Endodermal cell (in vitro differentiated cells): ENCODE results near the gene ALOX15B. TPM values are rescaled to one million over a fixed set of nuclear protein-coding genes. Genes with fewer than 3 reads are reported as not detected.

Source experiments
- DNase-seq: peaks from one replicate; pipeline ENCODE4 v3.0.0-alpha.2; 2017
- H3K27ac ChIP-seq: 2 replicates; pipeline ENCODE4 v1.5.1; 2013; ENCODE audit warnings: mild to moderate bottlenecking, low read depth, low read length, moderate library complexity
- H3K27me3 ChIP-seq: 2 replicates; pipeline ENCODE4 v1.6.1; 2013; ENCODE audit warnings: mild to moderate bottlenecking, low read length, moderate library complexity; ENCODE audit not compliant: insufficient read depth, control insufficient read depth, poor library complexity, severe bottlenecking
- H3K36me3 ChIP-seq: 2 replicates; pipeline ENCODE4 v1.7.0; 2013; ENCODE audit warnings: mild to moderate bottlenecking, low read length, moderate library complexity; ENCODE audit not compliant: control insufficient read depth, insufficient read depth
- H3K4me1 ChIP-seq: one replicate; pipeline ENCODE4 v1.7.0; 2013; ENCODE audit warnings: low read length; ENCODE audit not compliant: control insufficient read depth, insufficient read depth
- H3K4me3 ChIP-seq: 2 replicates; pipeline ENCODE4 v1.5.1; 2013; ENCODE audit warnings: mild to moderate bottlenecking, low read length, moderate library complexity
- H3K9ac ChIP-seq: 2 replicates; pipeline ENCODE4 v1.6.1; 2013; ENCODE audit warnings: mild to moderate bottlenecking, low read length, moderate library complexity; ENCODE audit not compliant: poor library complexity, severe bottlenecking; ENCODE audit errors: extremely low read depth
- H3K9me3 ChIP-seq: 2 replicates; pipeline ENCODE4 v1.6.1; 2013; ENCODE audit warnings: mild to moderate bottlenecking, low read length, moderate library complexity; ENCODE audit not compliant: control insufficient read depth
- H3K27ac Mint-ChIP-seq: 2 replicates; pipeline ENCODE4 v1.8.0; 2020; ENCODE audit warnings: mixed read lengths
- H3K27me3 Mint-ChIP-seq: 2 replicates; pipeline ENCODE4 v1.8.0; 2021; ENCODE audit warnings: mild to moderate bottlenecking, mixed read lengths; ENCODE audit not compliant: insufficient read depth
- H3K36me3 Mint-ChIP-seq: 2 replicates; pipeline ENCODE4 v1.8.0; 2020; ENCODE audit warnings: low read depth, mixed read lengths
- H3K4me1 Mint-ChIP-seq: 2 replicates; pipeline ENCODE4 v1.8.0; 2020; ENCODE audit warnings: mixed read lengths
- H3K4me3 Mint-ChIP-seq: 2 replicates; pipeline ENCODE4 v1.8.0; 2020; ENCODE audit warnings: mild to moderate bottlenecking, moderate library complexity, mixed read lengths
- H3K9me3 Mint-ChIP-seq: 2 replicates; pipeline ENCODE4 v1.8.0; 2020; ENCODE audit warnings: mild to moderate bottlenecking, mixed read lengths
- WGBS, 2 experiments: methylation state at CpG; one replicate each; pipeline versions ENCODE4 v1.1.5 to v1.1.7; 2013; ENCODE audit warnings: missing lambda C conversion rate in 2 of 2, mixed read lengths in 1 of 2; ENCODE audit not compliant: insufficient coverage in 1 of 2, insufficient read length in 1 of 2; 5-methylcytosine and 5-hydroxymethylcytosine counted together
- total RNA-seq, 2 donors: library from RNA; stranded (reverse); fragmentation: NEBNext Ultra II Directional in 1 of 2; extraction: Animal tissue kit (Norgen Biotek cat#: 25700) in 1 of 2; gene quantifications; 2 replicates in 1 of 2; 3 replicates in 1 of 2; pipeline ENCODE4 v1.2.1, GENCODE V29; 2021
- TF ChIP-seq, protein P1 (sequence below): fragments of 200-600 bp; sonication (generic); conservative IDR thresholded peaks from 2 replicates; pipeline ENCODE4 v1.5.0; 2021; ENCODE audit warnings: antibody characterized with exemption, mild to moderate bottlenecking

Gene ALOX15B
- total RNA-seq, 2 donors from 2014 or later: not detected

DNA sequence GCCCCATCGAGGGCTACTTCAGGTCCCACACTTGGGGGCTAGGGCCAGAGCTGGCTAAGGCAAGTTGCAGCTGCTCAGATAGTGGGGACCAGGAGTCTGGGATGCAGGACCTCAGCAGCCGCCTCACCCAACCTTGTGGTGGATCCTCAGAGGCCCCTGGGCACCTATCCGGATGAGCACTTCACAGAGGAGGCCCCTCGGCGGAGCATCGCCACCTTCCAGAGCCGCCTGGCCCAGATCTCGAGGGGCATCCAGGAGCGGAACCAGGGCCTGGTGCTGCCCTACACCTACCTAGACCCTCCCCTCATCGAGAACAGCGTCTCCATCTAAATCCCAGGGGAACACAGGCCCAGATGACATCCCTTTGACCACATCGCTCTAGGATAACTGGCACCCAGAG lies 9.4 kb downstream of the ALOX15B start:
- Histone ChIP-seq H3K4me1 (no peaks in the 10 kb centered on the region), H3K4me3 (no peak overlapping the region), H3K36me3 (no peaks in the 10 kb centered on the region), H3K27ac (no peak overlapping the region), H3K27me3 (peaks cover 36% of the 10 kb centered on the region), H3K9me3 (no peaks in the 10 kb centered on the region), H3K9ac (no peak overlapping the region)
- Mint-ChIP-seq H3K4me1 (no peaks in the 10 kb centered on the region), H3K36me3 (no peaks in the 10 kb centered on the region), H3K4me3 (no peak overlapping the region), H3K27me3 (peaks cover 60% of the 10 kb centered on the region), H3K9me3 (no peaks in the 10 kb centered on the region), H3K27ac (no peak overlapping the region)
- WGBS, 2 experiments: 92 to 93% methylated on average over 11 to 12 of the region's 12 CpGs
- DNase-seq: no peak
- TF ChIP-seq, protein P1, sequence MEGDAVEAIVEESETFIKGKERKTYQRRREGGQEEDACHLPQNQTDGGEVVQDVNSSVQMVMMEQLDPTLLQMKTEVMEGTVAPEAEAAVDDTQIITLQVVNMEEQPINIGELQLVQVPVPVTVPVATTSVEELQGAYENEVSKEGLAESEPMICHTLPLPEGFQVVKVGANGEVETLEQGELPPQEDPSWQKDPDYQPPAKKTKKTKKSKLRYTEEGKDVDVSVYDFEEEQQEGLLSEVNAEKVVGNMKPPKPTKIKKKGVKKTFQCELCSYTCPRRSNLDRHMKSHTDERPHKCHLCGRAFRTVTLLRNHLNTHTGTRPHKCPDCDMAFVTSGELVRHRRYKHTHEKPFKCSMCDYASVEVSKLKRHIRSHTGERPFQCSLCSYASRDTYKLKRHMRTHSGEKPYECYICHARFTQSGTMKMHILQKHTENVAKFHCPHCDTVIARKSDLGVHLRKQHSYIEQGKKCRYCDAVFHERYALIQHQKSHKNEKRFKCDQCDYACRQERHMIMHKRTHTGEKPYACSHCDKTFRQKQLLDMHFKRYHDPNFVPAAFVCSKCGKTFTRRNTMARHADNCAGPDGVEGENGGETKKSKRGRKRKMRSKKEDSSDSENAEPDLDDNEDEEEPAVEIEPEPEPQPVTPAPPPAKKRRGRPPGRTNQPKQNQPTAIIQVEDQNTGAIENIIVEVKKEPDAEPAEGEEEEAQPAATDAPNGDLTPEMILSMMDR: no peak

DNA sequence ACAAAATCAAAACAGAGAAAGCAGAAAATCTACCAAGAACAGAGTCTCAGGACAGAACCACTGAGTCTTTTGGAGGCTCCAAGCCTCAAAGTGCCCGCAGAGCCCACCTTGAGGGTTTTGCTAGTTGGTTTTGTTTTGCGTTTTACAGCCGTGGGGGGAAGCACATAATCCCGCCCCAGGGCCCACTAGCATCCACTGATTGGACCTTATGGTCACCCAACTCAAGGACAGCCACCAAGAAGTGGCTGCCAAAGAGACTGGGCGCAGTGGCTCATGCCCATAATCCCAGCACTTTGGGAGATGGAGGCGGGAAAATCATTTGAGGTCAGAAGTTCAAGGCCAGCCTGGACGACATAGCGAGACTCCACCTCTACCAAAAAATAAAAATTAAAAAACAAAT lies 9.9 kb downstream of the ALOX15B start:
- no peak overlapping the region for H3K27ac Mint-ChIP-seq
- H3K4me3 Mint-ChIP-seq: no peak overlapping the region
- H3K27me3 ChIP-seq: peaks cover 36% of the 10 kb centered on the region
- H3K9ac ChIP-seq: no peak overlapping the region
- no peak for DNase-seq
- H3K9me3 ChIP-seq: no peaks in the 10 kb centered on the region
- no peak overlapping the region for H3K4me3 ChIP-seq
- whole genome bisulfite sequencing, 2 experiments: 89 to 92% methylated on average over 2 to 8 of the region's 8 CpGs
- H3K27ac ChIP-seq: no peak overlapping the region
- H3K9me3 Mint-ChIP-seq: no peaks in the 10 kb centered on the region
- no peaks in the 10 kb centered on the region for H3K36me3 ChIP-seq
- no peaks in the 10 kb centered on the region for H3K36me3 Mint-ChIP-seq
- H3K27me3 Mint-ChIP-seq: peaks cover 58% of the 10 kb centered on the region
- TF ChIP-seq, protein P1: no peak
- no peaks in the 10 kb centered on the region for H3K4me1 ChIP-seq
- no peaks in the 10 kb centered on the region for H3K4me1 Mint-ChIP-seq

- H3K36me3 ChIP-seq: no peaks in the 10 kb centered on the region
- DNase-seq: no peak
- H3K4me1 ChIP-seq: peaks cover 2% of the 10 kb centered on the region
- TF ChIP-seq, protein P1: no peak
- no peaks in the 10 kb centered on the region for H3K9me3 ChIP-seq
- no peak overlapping the region for H3K9ac ChIP-seq
- H3K27ac Mint-ChIP-seq: no peak overlapping the region
- peaks cover 14% of the 10 kb centered on the region for H3K27me3 ChIP-seq
- no peak overlapping the region for H3K27ac ChIP-seq
- no peaks in the 10 kb centered on the region for H3K36me3 Mint-ChIP-seq
- no peaks in the 10 kb centered on the region for H3K9me3 Mint-ChIP-seq
- WGBS, 2 experiments: 90 to 97% methylated on average over 5 to 7 of the region's 7 CpGs
- H3K4me3 ChIP-seq: no peak overlapping the region
- H3K4me1 Mint-ChIP-seq: peaks cover 9% of the 10 kb centered on the region
- peaks cover 56% of the 10 kb centered on the region for H3K27me3 Mint-ChIP-seq
- no peak overlapping the region for H3K4me3 Mint-ChIP-seq
Observed at GRCh38 chr17:8051831-8052230, 13.0 kb downstream of the ALOX15B start.
